ENCODE measurements around the gene SNX25.

- TF ChIP-seq, protein P1, sequence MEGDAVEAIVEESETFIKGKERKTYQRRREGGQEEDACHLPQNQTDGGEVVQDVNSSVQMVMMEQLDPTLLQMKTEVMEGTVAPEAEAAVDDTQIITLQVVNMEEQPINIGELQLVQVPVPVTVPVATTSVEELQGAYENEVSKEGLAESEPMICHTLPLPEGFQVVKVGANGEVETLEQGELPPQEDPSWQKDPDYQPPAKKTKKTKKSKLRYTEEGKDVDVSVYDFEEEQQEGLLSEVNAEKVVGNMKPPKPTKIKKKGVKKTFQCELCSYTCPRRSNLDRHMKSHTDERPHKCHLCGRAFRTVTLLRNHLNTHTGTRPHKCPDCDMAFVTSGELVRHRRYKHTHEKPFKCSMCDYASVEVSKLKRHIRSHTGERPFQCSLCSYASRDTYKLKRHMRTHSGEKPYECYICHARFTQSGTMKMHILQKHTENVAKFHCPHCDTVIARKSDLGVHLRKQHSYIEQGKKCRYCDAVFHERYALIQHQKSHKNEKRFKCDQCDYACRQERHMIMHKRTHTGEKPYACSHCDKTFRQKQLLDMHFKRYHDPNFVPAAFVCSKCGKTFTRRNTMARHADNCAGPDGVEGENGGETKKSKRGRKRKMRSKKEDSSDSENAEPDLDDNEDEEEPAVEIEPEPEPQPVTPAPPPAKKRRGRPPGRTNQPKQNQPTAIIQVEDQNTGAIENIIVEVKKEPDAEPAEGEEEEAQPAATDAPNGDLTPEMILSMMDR (conservative IDR thresholded peaks at IDR 0.05; ENCODE audit: low read depth in 2 of 2) = no peak
- no peak for TF ChIP-seq STAT1 (IDR thresholded peaks at IDR 0.05; ENCODE audit: unreplicated experiment)
- no peak for TF ChIP-seq POLR2AphosphoS5 (IDR thresholded peaks at IDR 0.05; ENCODE audit: low read depth)
- TF ChIP-seq, protein P2, sequence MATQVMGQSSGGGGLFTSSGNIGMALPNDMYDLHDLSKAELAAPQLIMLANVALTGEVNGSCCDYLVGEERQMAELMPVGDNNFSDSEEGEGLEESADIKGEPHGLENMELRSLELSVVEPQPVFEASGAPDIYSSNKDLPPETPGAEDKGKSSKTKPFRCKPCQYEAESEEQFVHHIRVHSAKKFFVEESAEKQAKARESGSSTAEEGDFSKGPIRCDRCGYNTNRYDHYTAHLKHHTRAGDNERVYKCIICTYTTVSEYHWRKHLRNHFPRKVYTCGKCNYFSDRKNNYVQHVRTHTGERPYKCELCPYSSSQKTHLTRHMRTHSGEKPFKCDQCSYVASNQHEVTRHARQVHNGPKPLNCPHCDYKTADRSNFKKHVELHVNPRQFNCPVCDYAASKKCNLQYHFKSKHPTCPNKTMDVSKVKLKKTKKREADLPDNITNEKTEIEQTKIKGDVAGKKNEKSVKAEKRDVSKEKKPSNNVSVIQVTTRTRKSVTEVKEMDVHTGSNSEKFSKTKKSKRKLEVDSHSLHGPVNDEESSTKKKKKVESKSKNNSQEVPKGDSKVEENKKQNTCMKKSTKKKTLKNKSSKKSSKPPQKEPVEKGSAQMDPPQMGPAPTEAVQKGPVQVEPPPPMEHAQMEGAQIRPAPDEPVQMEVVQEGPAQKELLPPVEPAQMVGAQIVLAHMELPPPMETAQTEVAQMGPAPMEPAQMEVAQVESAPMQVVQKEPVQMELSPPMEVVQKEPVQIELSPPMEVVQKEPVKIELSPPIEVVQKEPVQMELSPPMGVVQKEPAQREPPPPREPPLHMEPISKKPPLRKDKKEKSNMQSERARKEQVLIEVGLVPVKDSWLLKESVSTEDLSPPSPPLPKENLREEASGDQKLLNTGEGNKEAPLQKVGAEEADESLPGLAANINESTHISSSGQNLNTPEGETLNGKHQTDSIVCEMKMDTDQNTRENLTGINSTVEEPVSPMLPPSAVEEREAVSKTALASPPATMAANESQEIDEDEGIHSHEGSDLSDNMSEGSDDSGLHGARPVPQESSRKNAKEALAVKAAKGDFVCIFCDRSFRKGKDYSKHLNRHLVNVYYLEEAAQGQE (IDR thresholded peaks at IDR 0.05; ENCODE audit: unreplicated experiment) = no peak
- TF ChIP-seq CREB1 (CRISPR knock-in tag; IDR thresholded peaks at IDR 0.05; ENCODE audit: low read depth) = no peak
- TF ChIP-seq EZH2phosphoT487 (IDR thresholded peaks at IDR 0.05; ENCODE audit: unreplicated experiment) = no peak
- no peak for TF ChIP-seq EZH2 (IDR thresholded peaks at IDR 0.05; ENCODE audit: low read depth, unreplicated experiment)
- no peak for TF ChIP-seq JUNB (IDR thresholded peaks at IDR 0.05; ENCODE audit: unreplicated experiment)
- TF ChIP-seq NANOG (IDR thresholded peaks at IDR 0.05; ENCODE audit: borderline replicate concordance) = no peak
- no peak for TF ChIP-seq ETS1 (IDR thresholded peaks at IDR 0.05)
Observed at GRCh38 chr4:185408432-185408831, 199.0 kb downstream of the SNX25 start.

Data from GM23338 (cell line).